Stomach (tissue), 4 donors: ENCODE data around the gene FNDC11.

Experiments used
- CTCF ChIP-seq, 7 experiments: fragments of 450-650 bp in 4 of 7; fragments of 200-600 bp in 3 of 7; sonication (generic) in 3 of 7; IDR thresholded peaks; one replicate each; pipeline ENCODE4 v1.5.1; 2016 to 2019; ENCODE audit warnings: antibody characterized with exemption in 7 of 7, control low read depth in 2 of 7, mild to moderate bottlenecking in 1 of 7
- POLR2AphosphoS5 ChIP-seq, 3 donors: sonication (generic); formaldehyde crosslinking; IDR thresholded peaks; one replicate each; pipeline ENCODE4 v1.6.1; 2016; ENCODE audit warnings: antibody characterized with exemption in 3 of 3

DNA sequence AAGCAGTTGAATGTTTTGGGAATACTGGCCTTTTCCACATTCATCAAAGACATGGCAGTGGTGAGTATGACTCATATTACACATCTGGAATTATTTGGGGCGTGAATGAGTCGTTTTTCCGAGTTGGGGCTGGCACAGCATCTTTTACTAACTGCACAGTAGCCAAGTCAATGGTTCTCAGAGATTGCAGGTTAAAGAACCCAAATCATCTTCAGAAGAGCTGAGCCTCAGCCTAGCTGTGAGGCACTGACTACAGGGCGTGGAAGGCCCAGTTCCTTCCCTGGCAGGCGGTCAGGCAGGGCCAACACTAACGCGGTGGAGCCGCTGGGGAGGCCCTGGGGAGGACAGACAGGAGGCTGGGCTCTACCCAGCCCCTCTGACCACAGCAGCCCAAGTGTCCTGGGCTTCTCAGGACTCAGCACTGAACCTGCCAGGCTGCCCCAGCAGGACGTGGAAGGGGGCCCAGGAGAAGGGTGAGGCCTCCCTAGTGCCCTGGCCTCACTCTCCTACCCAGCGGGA lies 40.1 kb downstream of the FNDC11 start:
- TF ChIP-seq CTCF (IDR thresholded peaks at IDR 0.05) (no peak), POLR2AphosphoS5 (IDR thresholded peaks at IDR 0.05) (no peak)
